Adipose tissue (tissue), 3 donors: Measurements from ENCODE around the gene MATN1. TPM values are rescaled to one million over a fixed set of nuclear protein-coding genes. Genes with fewer than 3 reads are reported as not detected.

Experiments used
- H3K27ac ChIP-seq: one replicate; pipeline ENCODE4 v1.5.1; 2013; ENCODE audit warnings: low read depth, low read length
- WGBS, 3 donors: extraction: QIAGEN DNeasy Blood & Tissue Kit; methylation state at CpG; one replicate each; pipeline ENCODE4 v1.1.7; 2013; 5-methylcytosine and 5-hydroxymethylcytosine counted together
- polyA plus RNA-seq, 3 donors: library from polyadenylated mRNA; stranded (reverse); fragments of 200-250 nt; gene quantifications; one replicate each; pipeline ENCODE4 v1.2.3, GENCODE V29; 2013
- donor health status: healthy with polysubstance abuse.
- donor health status: Bipolar disorder and iron deficiency.
- donor health status: healthy.

Gene MATN1
- polyA plus RNA-seq, 3 donors: 0.09 to 0.21 TPM; not detected in 1

DNA sequence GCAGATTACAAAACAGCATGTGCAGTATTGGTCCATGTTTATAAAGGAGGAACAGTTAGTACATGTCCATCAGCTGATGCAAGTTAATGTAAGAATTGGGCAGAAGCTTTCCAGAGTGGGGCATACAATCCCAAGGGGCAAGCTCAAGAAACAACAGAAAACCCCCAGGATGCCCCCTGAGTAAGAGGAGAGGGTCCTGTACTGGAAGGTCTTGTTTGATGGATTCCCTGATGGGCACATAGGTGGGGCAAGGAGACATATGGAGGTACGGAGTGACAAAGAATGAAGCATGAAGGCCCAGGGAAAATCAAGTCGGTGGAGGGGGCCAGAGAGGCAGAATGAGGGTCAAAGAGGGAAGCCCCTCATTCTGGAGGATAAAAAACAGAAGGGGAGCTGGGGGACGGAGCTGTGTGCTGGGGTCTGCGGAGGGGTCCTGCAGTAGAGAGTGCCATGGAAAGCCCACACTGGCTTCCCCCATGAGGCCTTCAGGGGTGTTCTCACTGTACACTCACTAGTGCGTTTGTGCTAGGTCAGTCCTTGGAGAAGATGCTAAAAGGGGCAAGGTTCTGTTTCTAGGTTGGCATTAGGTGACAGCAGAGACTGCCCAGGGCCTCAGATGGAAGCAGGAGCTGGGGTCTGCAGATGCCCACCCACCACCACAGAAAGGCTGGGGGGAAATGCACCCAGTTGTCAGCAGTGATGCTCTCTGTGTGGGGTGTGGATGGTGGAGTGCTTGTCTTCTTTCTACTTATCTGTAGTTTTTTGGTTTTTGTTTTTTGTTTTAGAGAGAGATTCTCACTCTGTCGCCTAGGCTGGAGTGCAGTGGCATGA is 12.5 kb upstream of the MATN1 start:
- WGBS, 3 donors: 82 to 92% (median 90%) methylated on average over 6 of the region's 6 CpGs
- no peak overlapping the region for H3K27ac ChIP-seq

- 65 to 83% (median 79%) methylated on average over 6 of the region's 6 CpGs for WGBS, 3 donors
- no peak overlapping the region for H3K27ac ChIP-seq
Observed at GRCh38 chr1:30735124-30735523, 11.7 kb upstream of the MATN1 start.

DNA sequence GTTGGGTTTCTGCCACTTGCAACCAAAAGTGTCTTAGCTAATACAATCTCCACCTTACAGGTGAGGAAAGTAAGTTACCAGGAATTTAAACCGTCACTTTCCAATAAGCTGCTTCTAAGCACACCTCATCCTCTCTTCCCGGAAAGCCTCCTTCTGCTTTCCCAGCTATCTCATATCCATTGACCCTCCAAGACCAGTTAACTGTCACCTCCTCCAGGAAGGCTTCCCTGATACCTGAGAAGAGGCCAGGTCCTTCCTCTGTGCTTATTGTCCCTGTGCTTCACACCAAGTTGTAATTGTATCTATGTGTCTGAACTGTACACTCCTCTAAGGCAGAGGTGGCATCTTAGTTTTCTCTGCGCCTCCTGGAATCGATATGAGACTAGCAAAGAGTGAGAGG is 11.2 kb upstream of the MATN1 start:
- 96 to 99% (median 96%) methylated on average over 4 of the region's 4 CpGs for WGBS, 3 donors
- H3K27ac ChIP-seq: no peak overlapping the region

- no peak overlapping the region for H3K27ac ChIP-seq
- 83 to 87% (median 87%) methylated on average over 4 of the region's 4 CpGs for WGBS, 3 donors
Observed at GRCh38 chr1:30734106-30734505, 10.7 kb upstream of the MATN1 start.

DNA sequence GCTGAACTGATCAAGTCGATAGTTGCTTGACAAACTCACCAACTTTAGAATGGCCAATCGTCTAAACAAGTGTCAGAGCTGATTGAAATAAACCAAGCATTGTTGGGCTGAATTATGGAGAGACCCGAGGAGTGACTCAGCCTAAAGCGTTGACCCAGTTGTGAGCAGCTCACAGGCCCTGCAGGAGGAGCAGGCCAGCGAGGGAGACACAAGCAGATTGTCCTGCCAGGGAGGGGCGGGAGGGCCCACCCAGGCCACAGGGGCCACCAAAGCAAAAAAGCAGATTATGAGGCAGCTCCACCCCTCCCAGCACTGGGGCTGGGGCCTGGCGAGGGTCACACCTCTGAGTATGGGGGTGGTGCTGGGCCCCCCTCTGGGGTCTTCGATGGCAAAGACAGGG is 10.1 kb upstream of the MATN1 start:
- no peak overlapping the region for H3K27ac ChIP-seq
- WGBS, 3 donors: 71 to 84% (median 82%) methylated on average over 8 of the region's 8 CpGs

- WGBS, 3 donors: 57 to 72% (median 57%) methylated on average over 10 of the region's 10 CpGs
- no peak overlapping the region for H3K27ac ChIP-seq
Observed at GRCh38 chr1:30732277-30732996, 9.1 kb upstream of the MATN1 start.

DNA sequence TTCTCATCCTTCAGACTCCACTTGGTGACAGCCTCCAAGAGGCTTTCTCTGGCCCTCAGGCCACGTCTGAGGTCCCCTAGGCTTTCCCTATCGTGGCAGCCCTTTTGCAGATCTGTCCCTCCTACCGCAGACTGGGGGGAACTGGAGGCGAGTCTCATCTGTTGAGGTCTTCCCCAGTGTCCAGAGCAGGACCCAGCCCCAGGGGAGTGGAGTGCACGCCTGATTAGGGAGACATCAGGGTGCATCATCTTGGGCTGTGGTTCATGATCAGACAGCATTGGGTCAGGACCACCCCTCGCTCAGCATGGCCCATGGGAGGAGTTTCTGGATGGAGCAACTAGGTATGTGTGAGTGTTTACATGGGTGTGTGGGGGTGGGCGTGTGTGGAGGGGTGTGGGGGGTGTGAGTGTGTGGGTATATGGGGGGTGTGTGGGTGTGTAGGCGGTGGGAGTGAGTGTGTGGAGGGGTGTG is 8.5 kb upstream of the MATN1 start:
- 73 to 83% (median 77%) methylated on average over 8 of the region's 8 CpGs for WGBS, 3 donors
- no peak overlapping the region for H3K27ac ChIP-seq

GRCh38 chr1:30731109-30731805 is 7.9 kb upstream of the MATN1 start:
- H3K27ac ChIP-seq: no peak overlapping the region

GRCh38 chr1:30730346-30731108 is 7.1 kb upstream of the MATN1 start:
- H3K27ac ChIP-seq: no peak overlapping the region
- 54 to 64% (median 54%) methylated on average over 23 of the region's 23 CpGs for WGBS, 3 donors

More at GRCh38 chr1:30731109-30731805, 7.9 kb upstream of the MATN1 start:
- 67 to 82% (median 77%) methylated on average over 10 of the region's 10 CpGs for WGBS, 3 donors

DNA sequence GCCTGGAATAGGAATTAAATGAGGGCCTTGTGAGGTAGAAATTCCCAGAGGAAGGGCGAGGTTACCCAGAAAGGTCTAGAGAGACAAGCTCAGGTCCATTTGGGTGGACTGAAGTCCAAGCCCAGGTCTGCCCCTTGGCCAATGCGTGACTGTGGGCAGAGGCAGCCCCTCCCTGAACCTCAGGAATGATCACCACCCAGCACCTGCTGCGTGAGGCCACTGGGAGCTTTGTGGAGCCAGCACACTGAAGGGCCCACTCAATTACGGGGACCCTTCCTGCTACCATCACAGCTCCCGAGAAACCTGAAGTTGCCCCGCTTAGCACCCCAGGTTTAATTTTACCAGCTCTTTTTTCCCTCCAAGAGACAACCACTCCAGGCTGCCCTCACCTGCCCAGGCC is 6.5 kb upstream of the MATN1 start:
- 80 to 93% (median 92%) methylated on average over 6 of the region's 6 CpGs for WGBS, 3 donors
- no peak overlapping the region for H3K27ac ChIP-seq

DNA sequence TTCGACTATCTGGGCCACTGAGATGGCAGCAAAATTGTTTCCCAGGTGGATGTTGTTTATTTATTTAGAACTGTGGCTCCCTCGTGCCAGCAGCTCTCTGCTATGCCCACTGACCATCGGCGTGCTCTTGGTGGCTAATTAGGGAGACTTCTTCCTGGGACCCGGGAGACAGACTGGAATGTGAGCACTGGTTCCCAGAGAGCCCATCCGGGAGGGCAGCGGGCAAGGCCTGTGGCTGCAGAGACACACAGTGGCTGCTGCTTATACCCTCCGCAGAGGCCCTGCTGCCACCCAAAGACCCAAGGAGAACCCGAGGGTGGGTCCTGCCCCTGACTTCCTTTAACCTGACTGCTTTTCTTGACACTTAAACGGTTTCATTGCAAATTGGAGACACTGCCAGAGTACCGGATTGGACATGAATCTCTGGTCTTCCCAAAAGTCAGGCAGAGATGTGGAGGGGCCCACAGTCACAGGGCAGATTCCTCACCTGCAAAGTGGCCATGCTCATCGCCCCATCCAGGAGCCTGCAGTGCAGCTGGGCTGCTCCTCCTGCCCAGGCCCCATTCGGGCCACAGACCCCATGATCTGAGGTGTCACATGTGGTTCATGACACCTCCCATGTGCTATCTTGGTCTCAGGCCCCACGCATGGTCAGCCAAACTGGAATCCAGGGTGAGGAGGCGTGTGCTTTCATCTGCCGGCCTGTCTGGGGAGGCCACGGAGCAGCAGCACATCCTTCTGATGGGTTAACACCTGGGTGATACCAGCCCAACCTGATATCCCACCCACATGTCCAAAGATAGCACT is 5.7 kb upstream of the MATN1 start:
- 72 to 76% (median 74%) methylated on average over 17 of the region's 17 CpGs for WGBS, 3 donors
- no peak overlapping the region for H3K27ac ChIP-seq

DNA sequence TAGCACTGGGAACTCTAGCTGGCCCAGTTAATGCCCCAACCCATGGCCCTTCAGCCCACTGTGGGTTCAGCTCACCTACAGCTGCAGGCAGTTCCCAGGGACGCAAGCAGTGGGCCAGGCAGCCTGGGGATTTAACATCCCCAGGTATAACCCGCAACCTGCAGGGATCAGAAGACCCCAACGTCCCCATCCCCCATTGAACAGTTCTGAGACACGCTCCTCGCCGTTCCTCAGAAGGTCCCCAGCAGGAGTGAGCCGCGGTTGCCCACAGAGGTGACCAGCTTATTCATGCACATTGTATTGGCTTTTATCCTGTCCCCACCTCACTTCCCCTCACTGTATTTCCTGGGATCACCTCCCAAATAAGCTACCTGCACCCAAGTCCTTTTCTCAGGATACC is 5.0 kb upstream of the MATN1 start:
- H3K27ac ChIP-seq: no peak overlapping the region
- WGBS, 3 donors: 75 to 79% (median 78%) methylated on average over 8 of the region's 8 CpGs

DNA sequence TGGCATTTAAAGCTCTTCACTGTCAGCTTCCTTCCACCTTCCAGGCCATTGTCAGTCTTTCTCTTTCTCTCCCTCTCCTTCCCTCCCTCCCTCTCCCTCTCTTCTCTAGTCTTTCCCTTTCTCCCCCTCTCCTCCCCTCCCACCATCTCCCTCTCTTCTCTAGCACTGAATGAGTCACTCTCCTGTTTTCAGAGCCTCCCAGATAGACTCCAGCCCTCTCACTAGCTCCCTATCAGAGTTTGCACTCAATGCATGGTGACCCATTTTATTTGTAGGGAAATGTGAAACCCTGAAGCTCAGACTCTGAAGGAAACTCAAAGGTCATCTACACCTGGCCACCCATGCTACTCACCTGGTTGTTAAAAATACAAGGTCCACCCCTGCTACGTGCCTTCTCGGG is 4.4 kb upstream of the MATN1 start:
- WGBS, 3 donors: 77 to 100% (median 98%) methylated on average over 2 of the region's 2 CpGs
- H3K27ac ChIP-seq: no peak overlapping the region

DNA sequence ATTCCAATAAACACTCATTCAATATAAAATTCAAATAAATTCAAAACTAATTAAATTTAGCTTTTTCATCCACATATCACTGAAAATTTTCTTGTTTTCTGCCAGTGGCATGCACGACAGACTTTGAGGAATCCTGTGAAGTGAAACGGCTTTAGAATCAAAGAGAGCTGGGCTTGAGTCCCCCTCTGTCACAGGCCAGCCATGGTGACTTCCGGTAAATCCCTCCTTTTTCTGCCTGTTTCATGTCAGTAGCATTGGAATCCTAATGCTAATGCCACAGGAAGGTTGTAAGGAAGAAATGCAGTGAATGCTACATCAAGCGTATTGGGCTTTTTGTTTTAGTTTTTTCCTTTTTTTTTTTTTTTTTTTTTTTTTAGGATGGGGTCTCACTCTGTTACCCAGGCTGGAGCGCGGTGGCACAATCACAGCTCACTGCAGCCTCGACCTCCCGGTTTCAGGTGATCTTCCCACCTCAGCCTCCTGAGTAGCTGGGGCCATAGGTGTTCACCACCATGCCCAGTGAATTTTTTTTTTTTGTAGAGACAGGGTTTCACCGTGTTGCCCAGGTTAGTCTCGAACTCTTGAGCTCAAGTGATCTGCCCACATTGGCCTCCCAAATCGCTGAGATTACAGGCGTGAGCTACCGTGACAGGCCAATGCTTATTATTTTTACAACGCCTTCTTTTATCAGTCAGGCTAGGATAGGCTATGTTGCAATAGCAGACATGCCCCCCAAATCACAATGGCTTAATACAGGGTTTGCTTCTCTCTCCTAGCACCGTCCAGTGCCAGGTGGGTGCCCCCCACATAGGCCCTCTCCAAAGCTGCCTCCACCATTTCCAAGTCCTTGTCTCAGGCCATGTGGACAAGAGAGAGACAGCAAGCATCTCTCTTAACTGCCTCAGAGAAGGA is 3.6 kb upstream of the MATN1 start:
- WGBS, 3 donors: 81 to 91% (median 89%) methylated on average over 15 of the region's 15 CpGs
- H3K27ac ChIP-seq: no peak overlapping the region

- 80 to 82% (median 81%) methylated on average over 7 of the region's 7 CpGs for WGBS, 3 donors
- no peak overlapping the region for H3K27ac ChIP-seq
Observed at GRCh38 chr1:30726236-30726635, 2.9 kb upstream of the MATN1 start.

- H3K27ac ChIP-seq: no peak overlapping the region
- 90 to 91% (median 91%) methylated on average over 17 of the region's 17 CpGs for WGBS, 3 donors
Observed at GRCh38 chr1:30725450-30726095, 2.2 kb upstream of the MATN1 start.
